ENCODE results near the gene ZNF557.

GRCh38 chr19:7113233-7113632 is 43.7 kb downstream of the ZNF557 start:
- no peak for TF ChIP-seq BHLHE40 (IDR thresholded peaks at IDR 0.05; ENCODE audit: low read depth, low read length)
- TF ChIP-seq POLR2A (IDR thresholded peaks at IDR 0.05; ENCODE audit: low read depth, low read length), result no peak
- TF ChIP-seq CEBPB (IDR thresholded peaks at IDR 0.05; ENCODE audit: low read depth, low read length), result no peak
- no peak for TF ChIP-seq CTCF (conservative IDR thresholded peaks at IDR 0.05; ENCODE audit: low read depth, low read length)
- no peak for TF ChIP-seq MAFK (IDR thresholded peaks at IDR 0.05; ENCODE audit: low read depth, low read length)
- TF ChIP-seq SMC3 (IDR thresholded peaks at IDR 0.05; ENCODE audit: low read depth, low read length), result no peak
- no peak for TF ChIP-seq MXI1 (IDR thresholded peaks at IDR 0.05; ENCODE audit: borderline replicate concordance, low read depth, low read length)
- TF ChIP-seq CHD1 (IDR thresholded peaks at IDR 0.05; ENCODE audit: low read depth, low read length), result no peak
- TF ChIP-seq ELK1 (IDR thresholded peaks at IDR 0.05; ENCODE audit: borderline replicate concordance, low read depth, low read length), result no peak
- TF ChIP-seq RFX5 (IDR thresholded peaks at IDR 0.05; ENCODE audit: low read depth, low read length), result no peak
- no peak for TF ChIP-seq MAZ (IDR thresholded peaks at IDR 0.05; ENCODE audit: borderline replicate concordance, low read depth, low read length)

All from IMR-90 (cell line).